GM12891 (cell line): ENCODE measurements around the gene SLC6A19.

ENCODE experiments used
- DNase-seq: peaks from one replicate; pipeline ENCODE4 v3.0.0; 2011; ENCODE audit warnings: low spot score; ENCODE audit not compliant: insufficient read length
- FAIRE-seq: peaks from 2 replicates; lab custom pipeline; 2011; peaks lifted over from hg19 to GRCh38; lab: Jason Lieb, UNC
- PAX5 ChIP-seq: IDR thresholded peaks from 2 replicates; pipeline ENCODE4 v1.6.1; 2011; ENCODE audit warnings: low read length, moderate library complexity, mild to moderate bottlenecking; ENCODE audit not compliant: insufficient read depth, severe bottlenecking
- POLR2A ChIP-seq: IDR thresholded peaks from 2 replicates; pipeline ENCODE4 v1.6.1; 2011; ENCODE audit warnings: low read depth, low read length, control low read depth
- POLR2AphosphoS5 ChIP-seq: IDR thresholded peaks from 2 replicates; pipeline ENCODE4 v1.6.1; 2011; ENCODE audit warnings: low read depth, low read length, control low read depth
- POU2F2 ChIP-seq: IDR thresholded peaks from 2 replicates; pipeline ENCODE4 v1.6.1; 2011; ENCODE audit warnings: low read depth, mild to moderate bottlenecking, control low read depth, low read length, moderate library complexity
- SPI1 ChIP-seq: IDR thresholded peaks from 2 replicates; pipeline ENCODE4 v1.6.1; 2011; ENCODE audit warnings: low read depth, low read length, control low read depth
- TAF1 ChIP-seq: IDR thresholded peaks from 2 replicates; pipeline ENCODE4 v1.6.1; 2011; ENCODE audit warnings: low read depth, low read length, control low read depth

The SLC6A19 gene

GRCh38 chr5:1173485-1174070, 27.8 kb upstream of the SLC6A19 start:
- DNase-seq (no peak), FAIRE-seq (no peak)
- no peak for TF ChIP-seq TAF1
- no peak for TF ChIP-seq POLR2A
- no peak for TF ChIP-seq SPI1
- TF ChIP-seq PAX5, result no peak
- no peak for TF ChIP-seq POU2F2
- no peak for TF ChIP-seq POLR2AphosphoS5

GRCh38 chr5:1174122-1174936, 27.1 kb upstream of the SLC6A19 start:
- TF ChIP-seq SPI1, result no peak
- no peak for TF ChIP-seq PAX5
- TF ChIP-seq TAF1, result no peak
- no peak for TF ChIP-seq POU2F2
- TF ChIP-seq POLR2A, result no peak
- TF ChIP-seq POLR2AphosphoS5, result no peak
- FAIRE-seq, result no peak
- DNase-seq, result no peak

- TF ChIP-seq POLR2A, result no peak
- no peak for TF ChIP-seq SPI1
- no peak for TF ChIP-seq POLR2AphosphoS5
- no peak for TF ChIP-seq POU2F2
- FAIRE-seq, result no peak
Measured at GRCh38 chr5:1175015-1175414, 26.4 kb upstream of the SLC6A19 start.

GRCh38 chr5:1175801-1176472, 25.5 kb upstream of the SLC6A19 start:
- FAIRE-seq, result no peak
- TF ChIP-seq PAX5 (no peak), SPI1 (no peak)
- no peak for DNase-seq

More at GRCh38 chr5:1175015-1175414, 26.4 kb upstream of the SLC6A19 start:
- DNase-seq, result no peak

- no peak for DNase-seq
- FAIRE-seq, result no peak
- TF ChIP-seq POLR2A, result no peak
- TF ChIP-seq TAF1, result no peak
- no peak for TF ChIP-seq POU2F2
- TF ChIP-seq POLR2AphosphoS5, result no peak
- TF ChIP-seq SPI1, result no peak
- TF ChIP-seq PAX5, result no peak
Measured at GRCh38 chr5:1176473-1177391, 24.7 kb upstream of the SLC6A19 start.

- FAIRE-seq (no peak), DNase-seq (no peak)
- TF ChIP-seq PAX5 (no peak), POLR2A (no peak), POLR2AphosphoS5 (no peak), POU2F2 (no peak), TAF1 (no peak)
Measured at GRCh38 chr5:1177826-1178528, 23.4 kb upstream of the SLC6A19 start.

GRCh38 chr5:1178529-1179382, 22.6 kb upstream of the SLC6A19 start:
- FAIRE-seq (no peak), DNase-seq (no peak)
- no peak for TF ChIP-seq POLR2A
- no peak for TF ChIP-seq SPI1
- no peak for TF ChIP-seq TAF1
- no peak for TF ChIP-seq POU2F2
- TF ChIP-seq PAX5, result no peak
- TF ChIP-seq POLR2AphosphoS5, result no peak

GRCh38 chr5:1179383-1179715, 22.0 kb upstream of the SLC6A19 start:
- FAIRE-seq (no peak), DNase-seq (no peak)
- TF ChIP-seq POU2F2, result no peak
- no peak for TF ChIP-seq SPI1
- TF ChIP-seq POLR2AphosphoS5, result no peak
- no peak for TF ChIP-seq TAF1
- no peak for TF ChIP-seq PAX5
- no peak for TF ChIP-seq POLR2A
